GM20431 (cell line): ENCODE measurements around the gene AAGAB.
"Not testable (repeated sequence)": the region's sequence is repeated elsewhere in the genome, so short reads cannot be mapped to it uniquely, and the experiment has no call there.

Experiments used
- in situ Hi-C: fragments of 300-500 bp; cut with MseI, MboI; formaldehyde crosslinking; loops from one replicate; pipeline ENCODE4 v1.15.0; 2020; ENCODE audit warnings: low sequenced_read_pairs; ENCODE audit not compliant: unreplicated experiment

The AAGAB gene

GRCh38 chr15:67253549-67254237 is 768 bp downstream of the AAGAB start:
- in situ Hi-C loops, result no loop called here

DNA sequence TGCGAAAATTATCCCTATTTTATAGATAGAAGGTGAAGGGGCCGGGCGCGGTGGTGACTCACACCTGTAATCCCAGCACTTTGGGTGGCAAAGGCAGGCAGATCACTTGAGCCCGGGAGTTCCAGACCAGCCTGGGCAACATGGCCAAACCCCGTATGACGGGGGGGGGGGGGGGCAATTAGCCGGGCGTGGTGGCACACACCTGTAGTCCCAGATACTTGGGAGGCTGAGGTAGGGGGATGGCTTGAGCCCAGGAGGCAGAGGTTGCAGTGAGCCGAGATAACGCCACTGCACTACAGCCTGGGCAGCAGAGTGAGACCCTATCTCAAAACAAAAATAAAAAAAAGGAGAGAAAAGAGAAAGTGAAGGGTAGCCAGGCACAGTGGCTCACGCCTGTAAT is 1.4 kb downstream of the AAGAB start:
- in situ Hi-C loops, result no loop called here

DNA sequence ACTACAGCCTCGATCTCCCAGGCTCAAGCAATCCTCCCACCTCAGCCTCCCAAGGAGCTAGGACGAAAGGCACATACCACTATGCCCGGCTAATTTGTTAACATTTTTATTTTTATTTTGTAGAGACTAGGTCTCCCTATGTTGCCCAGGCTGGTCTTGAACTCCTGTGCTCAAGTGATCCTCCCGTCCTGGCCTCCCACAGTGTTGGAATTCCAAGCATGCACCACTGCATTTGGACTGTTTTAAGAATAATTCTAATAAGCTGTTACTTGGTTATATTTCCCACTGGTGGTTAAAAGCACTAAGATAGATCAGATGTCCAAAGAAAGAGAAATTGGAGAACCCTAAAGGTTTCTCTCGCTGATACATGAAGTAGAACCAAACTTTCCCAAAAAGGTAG is 3.1 kb downstream of the AAGAB start:
- in situ Hi-C loops, result no loop called here

DNA sequence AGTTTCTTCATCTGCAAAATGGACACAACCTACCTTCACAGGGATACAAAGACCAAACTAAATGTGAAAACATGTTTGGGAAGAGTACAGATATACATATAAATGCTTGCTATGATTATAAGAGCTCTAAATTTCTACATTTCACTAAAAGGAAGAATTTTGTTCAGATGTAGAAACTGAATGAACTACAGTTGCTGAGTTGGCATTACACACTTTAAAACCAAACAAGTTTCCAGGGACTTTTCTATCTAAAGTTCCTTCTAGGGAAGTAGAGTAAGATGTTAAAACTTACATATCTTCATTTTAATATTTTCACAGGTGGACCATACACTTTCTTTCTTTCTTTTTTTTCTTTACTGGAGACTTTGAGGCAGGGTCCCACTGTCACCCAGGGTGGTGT is 4.6 kb downstream of the AAGAB start:
- in situ Hi-C loops, result no loop called here

DNA sequence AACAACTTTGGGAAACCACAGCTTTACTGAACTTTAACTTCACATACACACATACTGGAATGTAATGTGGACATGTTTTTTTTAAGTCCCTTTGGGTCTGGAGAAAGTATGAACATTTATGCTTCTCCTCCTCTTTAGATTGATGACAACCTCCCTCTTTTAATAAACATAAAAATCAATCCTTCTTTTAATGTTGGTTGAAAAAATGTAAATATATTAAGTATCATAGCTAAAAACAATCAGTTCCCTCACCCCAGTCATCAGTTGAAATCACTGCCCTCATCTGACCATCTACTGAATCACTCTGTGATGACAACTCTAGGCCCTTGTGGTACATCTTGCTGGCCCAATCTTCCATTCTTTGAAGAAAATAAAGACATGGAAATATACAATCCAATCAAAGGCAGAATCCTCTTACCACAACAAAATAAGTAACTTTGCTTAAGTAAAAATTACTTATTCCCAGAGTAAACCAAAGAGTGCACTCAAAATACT is 6.4 kb downstream of the AAGAB start:
- in situ Hi-C loops, result no loop called here

DNA sequence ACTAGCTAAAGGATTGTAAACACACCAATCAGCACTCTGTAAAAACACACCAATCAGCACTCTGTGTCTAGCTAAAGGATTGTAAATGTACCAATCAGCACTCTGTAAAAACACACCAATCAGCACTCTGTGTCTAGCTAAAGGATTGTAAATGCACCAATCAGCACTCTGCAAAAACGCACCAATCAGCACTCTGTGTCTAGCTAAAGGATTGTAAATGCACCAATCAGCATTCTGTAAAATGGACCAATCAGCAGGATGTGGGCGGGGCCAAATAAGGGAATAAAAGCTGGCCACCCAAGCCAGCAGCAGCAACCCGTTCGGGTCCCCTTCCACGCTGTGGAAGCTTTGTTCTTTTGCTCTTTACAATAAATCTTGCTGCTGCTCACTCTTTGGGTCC is 7.9 kb downstream of the AAGAB start:
- in situ Hi-C loops, result not testable (repeated sequence)

GRCh38 chr15:67244971-67245478 is 9.4 kb downstream of the AAGAB start:
- in situ Hi-C loops, result no loop called here

GRCh38 chr15:67242708-67243111 is 11.8 kb downstream of the AAGAB start:
- in situ Hi-C loops, result no loop called here

DNA sequence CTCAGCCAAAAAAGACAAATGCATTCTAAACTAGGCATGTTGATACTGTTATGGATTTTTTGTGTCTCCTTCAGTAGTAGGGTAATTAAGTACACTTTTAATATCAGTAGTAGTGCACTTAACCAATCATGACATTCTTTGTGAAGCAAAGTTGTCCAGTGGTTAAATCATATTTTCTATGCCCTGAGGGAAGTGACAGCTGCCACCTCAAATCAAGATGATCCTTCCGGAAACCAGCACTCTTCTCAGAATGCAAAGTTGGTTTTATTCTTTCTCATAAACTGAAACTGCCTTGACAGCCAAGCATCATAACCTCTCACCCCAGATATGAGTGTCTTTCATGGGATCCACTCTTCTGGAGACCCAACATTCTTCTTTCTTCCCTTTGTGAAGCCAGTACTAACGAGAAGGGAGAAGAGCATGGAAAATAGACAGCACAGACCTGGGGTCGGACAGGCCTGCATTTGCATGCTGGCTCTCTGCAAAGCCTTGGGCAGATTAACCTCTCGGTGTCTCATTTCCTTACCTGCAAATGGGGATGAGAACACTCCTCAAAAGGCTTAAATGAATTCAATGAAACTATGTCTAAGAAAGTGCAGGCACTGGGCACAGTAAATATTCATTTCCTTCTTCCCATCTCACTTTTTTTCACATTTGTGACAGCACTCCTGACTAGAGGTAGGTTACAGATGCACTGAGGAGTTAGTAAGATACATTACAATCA is 13.2 kb downstream of the AAGAB start:
- in situ Hi-C loops, result no loop called here

DNA sequence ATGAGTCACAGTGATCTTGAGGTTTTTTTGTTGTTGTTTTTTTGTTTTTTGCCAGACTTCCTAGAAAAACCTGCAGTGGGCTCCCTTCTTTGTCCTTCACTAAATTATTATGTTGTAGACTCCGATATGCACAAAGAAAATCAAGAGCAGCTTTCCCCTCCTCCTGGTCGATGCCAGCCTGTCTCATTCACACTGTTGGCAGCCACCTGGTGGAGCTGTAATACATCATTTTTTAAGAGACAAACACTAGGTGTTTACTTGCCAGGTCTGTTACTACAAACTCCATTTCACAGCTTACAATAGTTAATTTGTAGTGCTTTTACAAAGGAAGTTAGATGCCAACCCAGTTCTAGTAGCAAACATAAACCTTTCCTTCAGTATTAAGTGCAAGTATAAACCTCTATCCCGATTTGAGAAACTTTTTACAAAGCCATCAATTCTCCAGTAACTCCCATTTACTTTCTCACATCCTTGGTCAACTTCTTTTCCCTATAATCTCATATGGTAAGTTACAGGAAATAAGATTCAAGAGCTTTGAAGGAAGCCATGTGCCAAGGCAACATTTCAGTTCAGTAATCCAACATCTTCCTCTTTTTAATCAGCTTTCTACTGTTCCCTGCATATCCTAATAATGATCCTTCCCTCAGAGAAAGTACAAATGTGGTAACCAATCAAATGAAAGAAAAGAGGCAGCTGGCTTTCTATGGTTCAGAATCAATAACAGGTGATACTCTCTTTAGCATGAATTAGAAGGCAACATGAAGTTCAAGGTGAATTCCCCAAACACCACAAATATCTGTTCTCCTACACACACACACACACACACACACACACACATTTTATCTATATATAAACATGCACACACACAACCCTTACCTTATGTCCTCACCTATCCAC is 14.0 kb downstream of the AAGAB start:
- in situ Hi-C loops, result no loop called here

- in situ Hi-C loops, result no loop called here
These were observed 21.9 kb downstream of the AAGAB start for GRCh38 chr15:67232591-67232990.

DNA sequence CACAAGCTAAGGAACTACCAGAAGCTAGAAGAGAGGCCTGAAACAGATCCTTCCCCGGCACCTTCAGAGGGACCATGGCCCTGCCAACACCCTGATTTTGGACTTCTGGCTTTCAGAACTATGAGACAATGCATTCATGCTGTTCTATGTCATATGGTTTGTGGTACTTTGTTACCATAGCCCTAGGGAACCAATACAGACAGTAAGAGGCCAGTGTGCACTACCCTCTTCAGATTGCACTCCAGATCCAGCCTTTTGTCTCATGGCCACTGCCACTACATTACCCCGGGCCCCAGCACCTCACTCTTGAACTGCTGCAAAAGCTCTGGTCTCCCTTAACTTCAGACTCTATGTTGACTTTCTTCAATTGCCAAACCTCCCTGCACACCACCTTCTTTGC is 24.0 kb downstream of the AAGAB start:
- in situ Hi-C loops, result no loop called here

DNA sequence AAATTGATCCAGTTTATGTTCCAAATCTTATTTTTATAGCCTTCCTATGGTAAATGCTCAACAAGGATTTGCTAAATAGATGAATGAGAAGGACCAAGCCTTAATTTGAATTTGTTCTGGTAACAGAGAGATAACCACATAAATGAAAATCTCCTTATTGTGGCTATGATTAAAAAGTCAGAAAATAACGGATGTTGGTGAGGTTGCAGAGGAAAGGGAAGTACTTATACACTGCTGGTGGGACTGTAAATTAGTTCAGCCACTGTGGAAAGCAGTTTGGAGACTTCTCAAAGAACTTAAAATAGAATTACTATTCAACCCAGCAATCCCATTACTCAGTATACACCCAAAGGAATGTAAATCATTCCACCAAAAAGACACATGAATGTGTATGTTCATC is 26.2 kb downstream of the AAGAB start:
- in situ Hi-C loops, result no loop called here

- in situ Hi-C loops, result no loop called here
These were observed 26.6 kb downstream of the AAGAB start for GRCh38 chr15:67227846-67228245.

GRCh38 chr15:67227431-67227830 is 27.0 kb downstream of the AAGAB start:
- in situ Hi-C loops, result no loop called here

DNA sequence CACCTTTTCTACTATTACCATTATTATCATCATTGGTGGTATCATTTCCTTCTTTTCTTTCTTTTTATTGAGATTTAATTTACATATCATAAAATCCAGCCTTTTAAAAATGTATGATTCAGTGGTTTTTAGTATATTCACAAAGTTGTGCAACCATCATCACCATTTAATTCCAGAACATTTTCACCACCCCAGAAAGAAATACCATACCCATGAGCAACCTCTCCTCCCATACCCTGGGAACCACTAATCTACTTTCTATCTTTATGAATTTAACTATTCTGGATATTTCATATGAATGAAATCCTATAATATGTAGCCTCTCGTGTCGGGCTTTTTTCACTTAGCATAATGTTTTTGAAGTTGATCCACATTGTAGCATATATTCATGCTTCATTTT is 29.1 kb downstream of the AAGAB start:
- in situ Hi-C loops, result no loop called here

- in situ Hi-C loops, result no loop called here
These were observed 29.6 kb downstream of the AAGAB start for GRCh38 chr15:67224889-67225288.

DNA sequence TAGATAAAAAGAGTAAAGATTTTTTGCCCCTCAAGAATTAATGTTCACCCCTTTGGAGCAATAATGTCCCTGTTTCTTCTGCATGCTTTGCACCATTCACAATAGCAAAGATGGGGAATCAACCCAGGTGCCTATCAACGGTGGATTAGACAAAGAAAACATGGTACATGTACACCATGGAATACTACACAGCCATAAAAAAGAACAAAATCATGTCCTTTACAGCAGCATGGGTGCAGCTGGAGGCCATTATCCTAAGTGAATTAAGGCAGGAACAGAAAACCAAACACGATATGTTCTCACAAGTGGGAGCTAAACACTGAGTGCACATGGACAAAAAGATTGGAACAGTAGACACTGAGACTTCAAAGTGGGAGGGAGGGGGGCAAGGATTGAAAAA is 35.2 kb downstream of the AAGAB start:
- in situ Hi-C loops, result no loop called here

GRCh38 chr15:67218428-67218827 is 36.0 kb downstream of the AAGAB start:
- in situ Hi-C loops, result no loop called here

- in situ Hi-C loops, result no loop called here
These were observed 37.6 kb downstream of the AAGAB start for GRCh38 chr15:67216859-67217258.

DNA sequence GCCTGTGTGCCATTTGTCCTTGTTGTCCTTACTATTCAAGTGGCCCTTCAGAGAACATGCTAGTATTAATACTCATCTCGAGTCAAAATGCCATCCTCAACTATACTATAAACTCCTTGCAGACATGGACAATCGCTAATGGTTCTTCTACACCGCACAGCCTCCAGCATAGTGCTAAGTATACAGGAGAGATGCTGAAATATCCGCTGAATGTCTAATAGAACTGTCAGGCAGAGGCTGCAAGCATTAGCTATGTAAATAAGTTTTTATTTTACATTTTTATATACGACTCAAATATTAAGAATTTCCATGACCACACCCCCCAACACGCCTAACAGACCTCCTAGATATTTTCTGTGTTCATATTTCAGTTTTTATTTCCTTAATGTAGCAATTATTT is 39.4 kb downstream of the AAGAB start:
- in situ Hi-C loops, result no loop called here
